Measurements from ENCODE around the gene ST3GAL2. TPM values are rescaled to one million over a fixed set of nuclear protein-coding genes. Genes with fewer than 3 reads are reported as not detected.

Gene ST3GAL2
- total and polyA plus RNA-seq, 9 of the 15 experiments (the other 6 are each of a cell fraction or from before 2014, with no cell fraction given), result 1.5 to 108 (median 34.3) TPM

DNA sequence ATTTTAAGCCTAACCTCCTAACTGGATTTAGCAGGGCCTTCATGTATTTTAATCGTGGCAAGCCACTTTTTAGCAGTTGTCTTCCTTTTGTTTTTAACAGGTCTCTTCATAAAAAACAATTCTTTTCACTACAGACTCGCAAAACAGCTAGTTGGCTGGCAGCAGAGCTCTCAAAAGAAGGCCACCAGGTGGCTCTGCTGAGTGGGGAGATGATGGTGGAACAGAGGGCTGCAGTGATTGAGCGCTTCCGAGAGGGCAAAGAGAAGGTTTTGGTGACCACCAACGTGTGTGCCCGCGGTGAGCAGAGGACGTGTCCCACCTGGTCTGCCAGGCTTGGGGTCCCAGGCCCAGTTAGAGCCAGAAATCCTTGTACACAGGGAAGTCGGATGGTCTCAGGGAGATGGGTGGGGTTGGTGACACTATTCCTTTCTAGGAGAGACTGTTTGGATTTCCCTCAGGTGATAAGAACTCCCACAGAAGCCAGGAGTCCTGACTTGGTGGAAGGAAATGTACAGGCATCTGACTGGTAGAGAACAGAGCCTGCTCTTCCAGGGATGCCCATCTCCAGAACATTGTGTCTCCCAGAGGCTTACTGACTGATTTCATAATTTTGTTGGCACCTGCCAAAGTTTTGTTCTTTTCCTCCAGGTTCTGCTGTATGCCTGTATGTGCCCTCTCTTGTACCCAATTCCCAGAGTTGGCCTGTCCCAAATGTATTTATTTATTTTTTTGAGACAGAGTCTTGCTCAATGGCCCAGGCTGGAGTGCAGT lies 107.1 kb downstream of the ST3GAL2 start (continued):
- TF ChIP-seq, protein P1, sequence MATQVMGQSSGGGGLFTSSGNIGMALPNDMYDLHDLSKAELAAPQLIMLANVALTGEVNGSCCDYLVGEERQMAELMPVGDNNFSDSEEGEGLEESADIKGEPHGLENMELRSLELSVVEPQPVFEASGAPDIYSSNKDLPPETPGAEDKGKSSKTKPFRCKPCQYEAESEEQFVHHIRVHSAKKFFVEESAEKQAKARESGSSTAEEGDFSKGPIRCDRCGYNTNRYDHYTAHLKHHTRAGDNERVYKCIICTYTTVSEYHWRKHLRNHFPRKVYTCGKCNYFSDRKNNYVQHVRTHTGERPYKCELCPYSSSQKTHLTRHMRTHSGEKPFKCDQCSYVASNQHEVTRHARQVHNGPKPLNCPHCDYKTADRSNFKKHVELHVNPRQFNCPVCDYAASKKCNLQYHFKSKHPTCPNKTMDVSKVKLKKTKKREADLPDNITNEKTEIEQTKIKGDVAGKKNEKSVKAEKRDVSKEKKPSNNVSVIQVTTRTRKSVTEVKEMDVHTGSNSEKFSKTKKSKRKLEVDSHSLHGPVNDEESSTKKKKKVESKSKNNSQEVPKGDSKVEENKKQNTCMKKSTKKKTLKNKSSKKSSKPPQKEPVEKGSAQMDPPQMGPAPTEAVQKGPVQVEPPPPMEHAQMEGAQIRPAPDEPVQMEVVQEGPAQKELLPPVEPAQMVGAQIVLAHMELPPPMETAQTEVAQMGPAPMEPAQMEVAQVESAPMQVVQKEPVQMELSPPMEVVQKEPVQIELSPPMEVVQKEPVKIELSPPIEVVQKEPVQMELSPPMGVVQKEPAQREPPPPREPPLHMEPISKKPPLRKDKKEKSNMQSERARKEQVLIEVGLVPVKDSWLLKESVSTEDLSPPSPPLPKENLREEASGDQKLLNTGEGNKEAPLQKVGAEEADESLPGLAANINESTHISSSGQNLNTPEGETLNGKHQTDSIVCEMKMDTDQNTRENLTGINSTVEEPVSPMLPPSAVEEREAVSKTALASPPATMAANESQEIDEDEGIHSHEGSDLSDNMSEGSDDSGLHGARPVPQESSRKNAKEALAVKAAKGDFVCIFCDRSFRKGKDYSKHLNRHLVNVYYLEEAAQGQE (IDR thresholded peaks at IDR 0.05; ENCODE audit: borderline replicate concordance), result peak; percentile 31; the same call in 1 of the 2 replicates
- TF ChIP-seq, protein P1 (CRISPR knock-in tag; IDR thresholded peaks at IDR 0.05; ENCODE audit: low read depth), result no peak
- TF ChIP-seq KDM1A (IDR thresholded peaks at IDR 0.05), result peak; percentile 57 to 65

Measured in K562 (cell line).